H1 (cell line): ENCODE results near the gene PHC3. TPM values are rescaled to one million over a fixed set of nuclear protein-coding genes. Genes with fewer than 3 reads are reported as not detected.

ENCODE experiments used
- CTCF ChIA-PET: fragments of 300-600 bp; sonication (Branson Sonifier 250); formaldehyde crosslinking; loops from one replicate; lab custom pipeline; 2021; ENCODE audit not compliant: partially characterized antibody; lab: Charles Lee
- POLR2A ChIA-PET: fragments of 300-600 bp; sonication (Branson Sonifier 250); formaldehyde crosslinking; loops from one replicate; lab custom pipeline; 2021; ENCODE audit warnings: inconsistent platforms; ENCODE audit not compliant: partially characterized antibody; lab: Charles Lee
- DNase-seq, 2 experiments: peaks; one replicate each; pipeline versions ENCODE4 v3.0.0 to v3.0.0-alpha.2; 2010 to 2022; ENCODE audit warnings: low spot score in 2 of 2, low read depth in 1 of 2, mixed read lengths in 1 of 2
- FAIRE-seq: peaks from 2 replicates; lab custom pipeline; 2011; peaks lifted over from hg19 to GRCh38; lab: Jason Lieb, UNC
- H2AFZ ChIP-seq: 2 replicates; pipeline ENCODE4 v1.8.1; 2012; ENCODE audit warnings: low read length, inconsistent platforms
- H2AK5ac ChIP-seq: 2 replicates; pipeline ENCODE4 v1.6.1; 2013; ENCODE audit warnings: low read depth, low read length
- H2BK120ac ChIP-seq: replicated peaks from 2 replicates; pipeline ENCODE3; 2013; ENCODE audit warnings: low read depth, low read length, inconsistent platforms
- H2BK12ac ChIP-seq: 2 replicates; pipeline ENCODE4 v1.6.1; 2013; ENCODE audit warnings: low read depth, low read length
- H2BK15ac ChIP-seq: 2 replicates; pipeline ENCODE4 v1.6.1; 2013; ENCODE audit warnings: low read length
- H2BK20ac ChIP-seq: 2 replicates; pipeline ENCODE4 v1.6.1; 2013; ENCODE audit warnings: low read length
- H2BK5ac ChIP-seq: 2 replicates; pipeline ENCODE4 v1.6.1; 2013; ENCODE audit warnings: low read depth, low read length
- H3K14ac ChIP-seq: 2 replicates; pipeline ENCODE4 v1.6.1; 2013; ENCODE audit warnings: inconsistent platforms; ENCODE audit not compliant: insufficient read length
- H3K18ac ChIP-seq: 2 replicates; pipeline ENCODE4 v1.6.1; 2013; ENCODE audit warnings: low read length; ENCODE audit errors: extremely low read depth
- H3K23ac ChIP-seq: 2 replicates; pipeline ENCODE4 v1.6.1; 2013; ENCODE audit warnings: inconsistent platforms; ENCODE audit not compliant: insufficient read length
- H3K23me2 ChIP-seq: 2 replicates; pipeline ENCODE4 v1.6.1; 2013; ENCODE audit warnings: low read depth, low read length
- H3K27ac ChIP-seq: 2 replicates; pipeline ENCODE4 v1.6.1; 2011; ENCODE audit warnings: low read depth, low read length, inconsistent platforms
- H3K27me3 ChIP-seq, 4 experiments: replicated peaks in 1 of 4; 1 replicate in 1 of 4; 2 replicates in 3 of 4; pipeline versions ENCODE4 v1.6.1 to v1.8.1; 2011 to 2013; ENCODE audit warnings: low read length in 3 of 4, mild to moderate bottlenecking in 3 of 4, inconsistent platforms in 2 of 4, mixed read lengths in 2 of 4, moderate library complexity in 1 of 4; ENCODE audit not compliant: control insufficient read depth in 3 of 4, insufficient read depth in 3 of 4; ENCODE audit errors: extremely low read depth in 1 of 4
- H3K36me3 ChIP-seq, 4 experiments: 2 replicates each; pipeline versions ENCODE4 v1.6.1 to v1.8.1; 2011 to 2013; ENCODE audit warnings: mild to moderate bottlenecking in 4 of 4, low read length in 3 of 4, moderate library complexity in 2 of 4, control low read depth in 1 of 4, inconsistent platforms in 1 of 4; ENCODE audit not compliant: insufficient read depth in 4 of 4, control insufficient read depth in 2 of 4
- H3K4ac ChIP-seq: replicated peaks from 2 replicates; pipeline ENCODE3; 2013; ENCODE audit warnings: low read length, low read depth, mixed read lengths, inconsistent platforms; ENCODE audit not compliant: insufficient read length
- H3K4me1 ChIP-seq, 4 experiments: replicated peaks in 1 of 4; 1 replicate in 1 of 4; 2 replicates in 3 of 4; pipeline versions ENCODE4 v1.6.1 to v1.8.1; 2011 to 2013; ENCODE audit warnings: low read length in 3 of 4, inconsistent platforms in 2 of 4, mixed read lengths in 1 of 4; ENCODE audit not compliant: insufficient read depth in 4 of 4, control insufficient read depth in 3 of 4
- H3K4me2 ChIP-seq, 2 experiments: 2 replicates each; pipeline versions ENCODE4 v1.6.1 to v1.8.1; 2011 to 2013; ENCODE audit warnings: low read depth in 2 of 2, low read length in 2 of 2, control low read depth in 1 of 2, inconsistent platforms in 1 of 2, mild to moderate bottlenecking in 1 of 2; ENCODE audit not compliant: insufficient read depth in 1 of 2
- H3K4me3 ChIP-seq, 4 experiments: fragments of 200-600, 300-600 bp in 1 of 4; sonication (generic), shearing (Covaris generic), sonication (Bioruptor Twin) in 1 of 4; 2 replicates each; pipeline versions ENCODE4 v1.5.1 to v1.8.1; 2011 to 2016; ENCODE audit warnings: low read length in 4 of 4, low read depth in 3 of 4, control low read depth in 2 of 4, inconsistent platforms in 2 of 4, mild to moderate bottlenecking in 2 of 4, mixed read lengths in 1 of 4, moderate library complexity in 1 of 4; ENCODE audit not compliant: insufficient read depth in 2 of 4; ENCODE audit errors: extremely low read depth in 1 of 4
- H3K56ac ChIP-seq: replicated peaks from 2 replicates; pipeline ENCODE3; 2013; ENCODE audit warnings: low read depth, mild to moderate bottlenecking, mixed read lengths, low read length, inconsistent platforms; ENCODE audit not compliant: insufficient read length
- H3K79me1 ChIP-seq: 2 replicates; pipeline ENCODE4 v1.6.1; 2013; ENCODE audit warnings: low read depth, low read length, control low read depth
- H3K79me2 ChIP-seq, 2 experiments: 2 replicates each; pipeline versions ENCODE4 v1.6.1 to v1.8.1; 2012 to 2013; ENCODE audit warnings: low read length in 2 of 2, mild to moderate bottlenecking in 2 of 2, inconsistent platforms in 1 of 2; ENCODE audit not compliant: insufficient read depth in 2 of 2, control insufficient read depth in 1 of 2
- H3K9ac ChIP-seq, 4 experiments: replicated peaks in 1 of 4; 1 replicate in 1 of 4; 2 replicates in 3 of 4; pipeline versions ENCODE4 v1.6.1 to v1.8.1; 2011 to 2013; ENCODE audit warnings: low read depth in 3 of 4, low read length in 3 of 4, control low read depth in 2 of 4, mild to moderate bottlenecking in 2 of 4, moderate library complexity in 2 of 4, inconsistent platforms in 1 of 4; ENCODE audit errors: extremely low read depth in 1 of 4
- H3K9me3 ChIP-seq, 2 experiments: 2 replicates each; pipeline versions ENCODE4 v1.6.1 to v1.8.1; 2012 to 2013; ENCODE audit warnings: mild to moderate bottlenecking in 2 of 2, moderate library complexity in 2 of 2, control low read depth in 1 of 2, inconsistent platforms in 1 of 2, low read depth in 1 of 2, low read length in 1 of 2, mixed read lengths in 1 of 2; ENCODE audit not compliant: insufficient read depth in 2 of 2
- H4K20me1 ChIP-seq, 2 experiments: replicated peaks in 1 of 2; 2 replicates each; pipeline versions ENCODE3 to v1.8.1; 2011 to 2013; ENCODE audit warnings: inconsistent platforms in 2 of 2, low read length in 2 of 2, mild to moderate bottlenecking in 1 of 2; ENCODE audit not compliant: insufficient read depth in 2 of 2, control insufficient read depth in 1 of 2
- H4K5ac ChIP-seq: 2 replicates; pipeline ENCODE4 v1.6.1; 2013; ENCODE audit warnings: low read length, low read depth, mixed read lengths, inconsistent platforms; ENCODE audit not compliant: insufficient read length
- H4K8ac ChIP-seq: 2 replicates; pipeline ENCODE4 v1.8.0; 2013; ENCODE audit warnings: mild to moderate bottlenecking, moderate library complexity, low read length, inconsistent platforms; ENCODE audit not compliant: insufficient read depth; ENCODE audit errors: extremely low read depth
- H4K91ac ChIP-seq: replicated peaks from 2 replicates; pipeline ENCODE3; 2013; ENCODE audit warnings: low read length, mixed read lengths, inconsistent platforms; ENCODE audit not compliant: insufficient read length
- CHD2 ChIP-seq: IDR thresholded peaks from 2 replicates; pipeline ENCODE4 v1.6.1; 2012; ENCODE audit warnings: low read length, improper control_type of control experiment
- CREB1 ChIP-seq: IDR thresholded peaks from 2 replicates; pipeline ENCODE4 v1.6.1; 2012; ENCODE audit warnings: inconsistent platforms
- CTCF ChIP-seq, 3 experiments: IDR thresholded peaks; 1 replicate in 2 of 3; 2 replicates in 1 of 3; pipeline versions ENCODE4 v1.5.1 to v1.6.1; 2011; ENCODE audit warnings: low read length in 3 of 3, mild to moderate bottlenecking in 3 of 3, inconsistent platforms in 2 of 3, low read depth in 1 of 3, moderate library complexity in 1 of 3; ENCODE audit not compliant: insufficient read depth in 1 of 3; ENCODE audit errors: control extremely low read depth in 1 of 3
- EGR1 ChIP-seq: IDR thresholded peaks from 2 replicates; pipeline ENCODE4 v1.6.1; 2011; ENCODE audit warnings: low read depth, low read length, borderline replicate concordance
- GABPA ChIP-seq: IDR thresholded peaks from 2 replicates; pipeline ENCODE4 v1.6.1; 2011; ENCODE audit warnings: mild to moderate bottlenecking, low read length, moderate library complexity, borderline replicate concordance; ENCODE audit not compliant: insufficient read depth
- HDAC2 ChIP-seq, 2 experiments: fragments of 300-600 bp in 1 of 2; sonication (generic) in 1 of 2; IDR thresholded peaks; 2 replicates each; pipeline ENCODE4 v1.6.1; 2011 to 2012; ENCODE audit warnings: low read depth in 2 of 2, low read length in 2 of 2, mild to moderate bottlenecking in 2 of 2, moderate library complexity in 2 of 2, borderline replicate concordance in 1 of 2, inconsistent platforms in 1 of 2
- JUN ChIP-seq: IDR thresholded peaks from 2 replicates; pipeline ENCODE4 v1.6.1; 2011; ENCODE audit warnings: low read depth, mild to moderate bottlenecking, improper control_type of control experiment, low read length
- KDM1A ChIP-seq: fragments of 200-600, 300-600 bp; sonication (generic); IDR thresholded peaks from 2 replicates; pipeline ENCODE4 v1.7.1; 2016; ENCODE audit warnings: mild to moderate bottlenecking, low read length, borderline replicate concordance
- KDM5A ChIP-seq: fragments of 200-600 bp; IDR thresholded peaks from 2 replicates; pipeline ENCODE4 v1.7.1; 2012; ENCODE audit warnings: mild to moderate bottlenecking, low read length, inconsistent platforms, mixed read lengths
- MAX ChIP-seq: IDR thresholded peaks from 2 replicates; pipeline ENCODE4 v1.6.1; 2012; ENCODE audit warnings: inconsistent platforms
- RAD21 ChIP-seq, 2 experiments: IDR thresholded peaks in 1 of 2; conservative IDR thresholded peaks in 1 of 2; 2 replicates each; pipeline ENCODE4 v1.6.1; 2011; ENCODE audit warnings: low read depth in 2 of 2, low read length in 2 of 2, improper control_type of control experiment in 1 of 2, inconsistent platforms in 1 of 2, mild to moderate bottlenecking in 1 of 2, moderate library complexity in 1 of 2
- WGBS, 2 experiments: shearing (Covaris generic) in 1 of 2; methylation state at CpG; one replicate each; pipeline versions ENCODE4 v1.1.6 to v1.1.7; 2013 to 2015; ENCODE audit warnings: low lambda C conversion rate in 2 of 2, mixed read lengths in 2 of 2, inconsistent platforms in 1 of 2, low coverage in 1 of 2, missing lambda C conversion rate in 1 of 2; ENCODE audit not compliant: insufficient replicate concordance in 2 of 2, insufficient coverage in 1 of 2, insufficient read length in 1 of 2; ENCODE audit errors: extremely low coverage in 1 of 2, missing lambda C conversion rate in 1 of 2; 5-methylcytosine and 5-hydroxymethylcytosine counted together
- polyA plus RNA-seq, 7 experiments: library from polyadenylated mRNA; depleted of rRNA in 3 of 7; stranded (reverse) in 5 of 7; unstranded in 2 of 7; fragments of >200 nt in 5 of 7; fragments of 200-250 nt in 2 of 7; gene quantifications; 1 replicate in 5 of 7; 2 replicates in 1 of 7; 4 replicates in 1 of 7; pipeline versions ENCODE4 v1.2.1 to v1.2.3, GENCODE V29; 2011 to 2013; ENCODE audit warnings: missing spikeins in 2 of 7, mixed read lengths in 2 of 7
- total RNA-seq: library from RNA; stranded (reverse); fragmentation: NEBNext Ultra II Directional; extraction: Animal tissue kit (Norgen Biotek cat#: 25700); gene quantifications from 2 replicates; pipeline ENCODE4 v1.2.1, GENCODE V29; 2021

Gene PHC3
- total and polyA plus RNA-seq, 2 of the 8 experiments (the other 6 are each of a cell fraction or from before 2014, with no cell fraction given) = 26.4 to 29.2 TPM

- H2BK15ac ChIP-seq = no peak overlapping the region
- H3K4me2 ChIP-seq = no peak overlapping the region
- CTCF ChIA-PET = no interaction called here
- no peak overlapping the region for H3K9ac ChIP-seq
- no peaks in the 10 kb centered on the region for H3K27me3 ChIP-seq
- no peak for DNase-seq
- POLR2A ChIA-PET = interaction anchor here (0.7 kb wide), 1 partner anchor 112 kb away, joined by 5 read pairs; no protein-coding TSS in a partner anchor
- H3K9me3 ChIP-seq = no peaks in the 10 kb centered on the region
- H4K5ac ChIP-seq = no peak overlapping the region
- WGBS, 2 experiments = 76% methylated on average over 5 of the region's 5 CpGs; no CpG with 5 or more reads in 1 of the 2 experiments
- H2AFZ ChIP-seq = no peak overlapping the region
- H3K56ac ChIP-seq = no peak overlapping the region
- H2BK5ac ChIP-seq = no peak overlapping the region
- no peak for FAIRE-seq
- peaks cover 0 to under 1% (median 0%) of the 10 kb centered on the region in 4 experiments; a peak in 2 of 8 replicates for H3K36me3 ChIP-seq
- no peak overlapping the region for H2BK20ac ChIP-seq
- H4K91ac ChIP-seq = no peak overlapping the region
- H3K4me1 ChIP-seq = peaks cover 0 to 4% (median 0%) of the 10 kb centered on the region in 4 experiments; a peak in 1 of 7 replicates
- peaks cover 0 to 1% of the 10 kb centered on the region in 2 experiments for H4K20me1 ChIP-seq
- no peak overlapping the region for H3K23ac ChIP-seq
- H2BK12ac ChIP-seq = no peak overlapping the region
- H2BK120ac ChIP-seq = no peak overlapping the region
- H3K18ac ChIP-seq = no peak overlapping the region
- H3K23me2 ChIP-seq = no peaks in the 10 kb centered on the region
- no peak overlapping the region for H3K4ac ChIP-seq
- H3K27ac ChIP-seq = no peak overlapping the region
- H3K4me3 ChIP-seq = no peak overlapping the region
- H3K14ac ChIP-seq = no peak overlapping the region
- H3K79me1 ChIP-seq = no peaks in the 10 kb centered on the region
- H4K8ac ChIP-seq = no peak overlapping the region
- no peak overlapping the region for H2AK5ac ChIP-seq
- H3K79me2 ChIP-seq = peaks cover 0 to 47% of the 10 kb centered on the region in 2 experiments; a peak in 2 of 4 replicates
- no peak for TF ChIP-seq EGR1
- TF ChIP-seq CHD2 = no peak
- no peak for TF ChIP-seq HDAC2 (IDR thresholded peaks at IDR 0.05; ENCODE audit: borderline replicate concordance in 1 of 2, low read depth in 2 of 2, low read length in 2 of 2)
- TF ChIP-seq GABPA = no peak
- TF ChIP-seq RAD21 (IDR thresholded peaks at IDR 0.05 in 1 of 2, conservative IDR thresholded peaks at IDR 0.05 in 1 of 2; ENCODE audit: low read depth in 2 of 2, low read length in 2 of 2) = no peak
- no peak for TF ChIP-seq CREB1
- no peak for TF ChIP-seq KDM5A
- TF ChIP-seq KDM1A = no peak
- no peak for TF ChIP-seq CTCF (IDR thresholded peaks at IDR 0.05; ENCODE audit: control extremely low read depth in 1 of 3, insufficient read depth in 1 of 3, low read depth in 1 of 3, low read length in 3 of 3)
- TF ChIP-seq MAX = no peak
- TF ChIP-seq JUN = no peak
These were observed 25.9 kb downstream of the PHC3 start for GRCh38 chr3:170155604-170156003.
